Measurements from ENCODE around the gene SRSF5. TPM values are rescaled to one million over a fixed set of nuclear protein-coding genes. Genes with fewer than 3 reads are reported as not detected.

The SRSF5 gene
- total and polyA plus RNA-seq, 2 of the 13 experiments (the other 11 are each of a cell fraction or from before 2014, with no cell fraction given) = 189 to 277 TPM

DNA sequence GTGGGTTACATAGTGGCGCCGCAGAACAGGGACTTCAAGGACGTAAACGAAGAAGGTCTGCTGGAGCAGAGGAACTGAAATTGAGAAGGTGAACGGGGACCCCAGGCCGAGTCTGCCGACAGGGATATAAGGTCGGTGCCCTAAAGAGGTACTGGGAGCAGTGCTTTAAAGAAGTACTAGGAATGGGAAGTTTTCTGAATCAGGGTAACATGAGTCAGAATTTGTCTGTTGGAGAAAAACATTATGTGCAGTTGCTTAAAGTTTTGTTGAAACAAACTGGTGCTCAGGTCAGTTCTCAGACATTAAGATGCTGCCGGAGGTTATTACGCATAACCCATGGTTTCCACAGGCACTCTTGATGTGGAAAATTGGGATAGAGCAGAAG is 44.9 kb downstream of the SRSF5 start:
- POLR2A ChIA-PET = interaction anchor here (1.2 to 4.2 kb wide), 2 partner anchors 19 to 39 kb away, joined by 4 to 31 read pairs; no protein-coding TSS in a partner anchor
- in situ Hi-C loops (cut with HindIII; ENCODE audit: extremely low pct_ligation_motif_present, low pct_unique_long_range_greater_than_20kb) (loop anchor here (10.0 kb wide), 1 partner anchor 503 kb away; no protein-coding TSS in a partner anchor), intact Hi-C loops (cut with micrococcal nuclease; ENCODE audit: unreplicated experiment) (loop anchor here (10.0 kb wide), 1 partner anchor 73 kb away; no protein-coding TSS in a partner anchor)
- ATAC-seq (no peak), FAIRE-seq (no peak), DNase-seq (ENCODE audit: low spot score) (no peak)
- Histone ChIP-seq H3K9me3 (ENCODE audit: low read length) (no peaks in the 10 kb centered on the region), H4K20me1 (ENCODE audit: insufficient read depth, low read length) (no peaks in the 10 kb centered on the region), H3K27ac (ENCODE audit: extremely low read length, insufficient read depth, low read length) (peak overlapping the region; percentile 90), H3K36me3 (replicated peaks in 1 of 2; ENCODE audit: control insufficient read depth in 1 of 2, insufficient read depth in 2 of 2, low read length in 2 of 2) (no peaks in the 10 kb centered on the region), H3K4me1 (ENCODE audit: insufficient read depth, low read length) (peaks cover 66% of the 10 kb centered on the region), H3K27me3 (ENCODE audit: control insufficient read depth in 1 of 2, insufficient read depth in 2 of 2, low read length in 2 of 2) (no peaks in the 10 kb centered on the region), H3K4me2 (ENCODE audit: low read depth, low read length) (peak overlapping the region; percentile 72), H3K4me3 (replicated peaks in 1 of 3; ENCODE audit: insufficient read depth in 1 of 3, low read depth in 2 of 3, low read length in 3 of 3) (peak overlapping the region; percentile 11 to 51 (median 34); a peak in 4 of 6 replicates), H2AFZ (ENCODE audit: low read length) (peak overlapping the region; percentile 29), H3K9ac (ENCODE audit: insufficient read depth, low read depth, low read length) (no peak overlapping the region), H3K79me2 (ENCODE audit: insufficient read depth, low read length) (no peaks in the 10 kb centered on the region)
- BruUV-seq (replicated peaks) = no TSS peak
- CTCF ChIA-PET (ENCODE audit: low intra/inter-chr PET ratio, low total read pairs) = no interaction called here
- TF ChIP-seq ELF4 (CRISPR knock-in tag; IDR thresholded peaks at IDR 0.05; ENCODE audit: borderline replicate concordance) = no peak
- TF ChIP-seq ZBTB40 (IDR thresholded peaks at IDR 0.05) = peak; percentile 40; the same call in 1 of the 2 replicates
- peak; percentile 75 for TF ChIP-seq ZBTB40 (CRISPR knock-in tag; IDR thresholded peaks at IDR 0.05)
- TF ChIP-seq NR2F6 (IDR thresholded peaks at IDR 0.05) = 0 out of 2 replicates have a peak, but pooled peaks have one; percentile 3
- no peak for TF ChIP-seq NR2F6 (CRISPR knock-in tag; IDR thresholded peaks at IDR 0.05)
- 47% methylated on average over 10 of the region's 10 CpGs for WGBS (ENCODE audit: low lambda C conversion rate)

Measured in HepG2 (cell line).